HepG2 (cell line): Measurements from ENCODE around the gene BLZF1. TPM values are rescaled to one million over a fixed set of nuclear protein-coding genes. Genes with fewer than 3 reads are reported as not detected.

Experiments used
- ELF3 ChIP-seq: IDR thresholded peaks from 2 replicates; pipeline ENCODE4 v1.6.1; 2016; ENCODE audit warnings: missing genetic modification reagents, missing compliant biosample characterization
- FOXA3 ChIP-seq: IDR thresholded peaks from 2 replicates; pipeline ENCODE4 v1.6.1; 2016; ENCODE audit warnings: missing genetic modification reagents, missing compliant biosample characterization
- FOXP4 ChIP-seq: sonication (generic); formaldehyde crosslinking; IDR thresholded peaks from 2 replicates; pipeline ENCODE4 v1.4.0; 2020; ENCODE audit warnings: missing genetic modification reagents
- MYC ChIP-seq: sonication (generic); formaldehyde crosslinking; IDR thresholded peaks from 2 replicates; pipeline ENCODE4 v1.9.0; 2021; ENCODE audit warnings: missing genetic modification reagents, borderline replicate concordance
- MYNN ChIP-seq: sonication (generic); formaldehyde crosslinking; IDR thresholded peaks from 2 replicates; pipeline ENCODE4 v1.4.0; 2020; ENCODE audit warnings: mild to moderate bottlenecking, low read depth, missing genetic modification reagents
- NFE2 ChIP-seq: sonication (generic); formaldehyde crosslinking; IDR thresholded peaks from 2 replicates; pipeline ENCODE4 v1.4.0; 2020; ENCODE audit warnings: missing genetic modification reagents
- PHF20 ChIP-seq: sonication (generic); formaldehyde crosslinking; IDR thresholded peaks from 2 replicates; pipeline ENCODE4 v1.5.0; 2020; ENCODE audit warnings: mild to moderate bottlenecking, missing genetic modification reagents
- SMAD3 ChIP-seq: sonication (generic); formaldehyde crosslinking; IDR thresholded peaks from 2 replicates; pipeline ENCODE4 v1.4.0; 2020; ENCODE audit warnings: missing genetic modification reagents
- SPEN ChIP-seq: sonication (generic); formaldehyde crosslinking; IDR thresholded peaks from 2 replicates; pipeline ENCODE4 v1.5.1; 2020; ENCODE audit warnings: low read depth, mild to moderate bottlenecking, missing genetic modification reagents
- TBX2 ChIP-seq: sonication (generic); formaldehyde crosslinking; IDR thresholded peaks from 2 replicates; pipeline ENCODE4 v1.5.0; 2020; ENCODE audit warnings: missing genetic modification reagents, mild to moderate bottlenecking, borderline replicate concordance
- TFE3 ChIP-seq: IDR thresholded peaks from 2 replicates; pipeline ENCODE4 v1.6.1; 2016
- TSC22D2 ChIP-seq: sonication (generic); formaldehyde crosslinking; IDR thresholded peaks from 2 replicates; pipeline ENCODE4 v1.5.1; 2020; ENCODE audit warnings: missing genetic modification reagents, mild to moderate bottlenecking, borderline replicate concordance
- ZBTB21 ChIP-seq: sonication (generic); formaldehyde crosslinking; IDR thresholded peaks from 2 replicates; pipeline ENCODE4 v1.4.0; 2020; ENCODE audit warnings: missing genetic modification reagents
- ZNF44 ChIP-seq: sonication (generic); formaldehyde crosslinking; IDR thresholded peaks from 2 replicates; pipeline ENCODE4 v1.5.1; 2020; ENCODE audit warnings: mild to moderate bottlenecking, missing genetic modification reagents
- ZNF558 ChIP-seq: sonication (generic); formaldehyde crosslinking; IDR thresholded peaks from 2 replicates; pipeline ENCODE4 v1.9.0; 2022; ENCODE audit warnings: mild to moderate bottlenecking, missing genetic modification reagents, borderline replicate concordance
- ZNF597 ChIP-seq: sonication (generic); formaldehyde crosslinking; IDR thresholded peaks from 2 replicates; pipeline ENCODE4 v1.5.0; 2020; ENCODE audit warnings: missing genetic modification reagents
- ZNF629 ChIP-seq: sonication (generic); formaldehyde crosslinking; conservative IDR thresholded peaks from 2 replicates; pipeline ENCODE4 v1.5.0; 2020; ENCODE audit warnings: missing genetic modification reagents
- ZNF704 ChIP-seq: sonication (generic); formaldehyde crosslinking; IDR thresholded peaks from 2 replicates; pipeline ENCODE4 v1.8.1; 2023; ENCODE audit warnings: mild to moderate bottlenecking, inconsistent platforms, moderate library complexity, missing genetic modification reagents, borderline replicate concordance
- ZNF800 ChIP-seq: sonication (generic); formaldehyde crosslinking; IDR thresholded peaks from 2 replicates; pipeline ENCODE4 v1.4.0; 2020; ENCODE audit warnings: missing genetic modification reagents
- polyA plus RNA-seq, 8 experiments: library from polyadenylated mRNA; depleted of rRNA in 3 of 8; stranded (reverse) in 7 of 8; unstranded in 1 of 8; fragments of >200 nt; fragmentation: Illumina TruSeq in 4 of 8; extraction: Trizol in 4 of 8; gene quantifications; 2 replicates each; pipeline versions ENCODE4 v1.2.1 to v1.2.3, GENCODE V29; 2011 to 2016; ENCODE audit warnings: low read depth in 4 of 8, missing spikeins in 1 of 8, mixed read lengths in 1 of 8; ENCODE audit not compliant: insufficient read depth in 1 of 8
- total RNA-seq, 5 experiments: library from RNA; depleted of rRNA; stranded (reverse); fragments of >200 nt; fragmentation: Illumina TruSeq; extraction: Trizol; gene quantifications; 2 replicates each; pipeline ENCODE4 v1.2.3, GENCODE V29; 2016; ENCODE audit warnings: low read depth in 1 of 5
- TF ChIP-seq, protein P1 (sequence below): IDR thresholded peaks from 2 replicates; pipeline ENCODE4 v1.6.1; 2016; ENCODE audit warnings: mild to moderate bottlenecking, missing biosample characterization, missing genetic modification reagents

The BLZF1 gene
- total and polyA plus RNA-seq, 2 of the 13 experiments (the other 11 are each of a cell fraction or from before 2014, with no cell fraction given) = 4.5 to 13.7 TPM

GRCh38 chr1:169367686-169368405 lies at the start of gene BLZF1, which contains the start of gene NME7 (continued):
- TF ChIP-seq ZNF704 (CRISPR knock-in tag) = no peak
- no peak for TF ChIP-seq ZNF558 (CRISPR knock-in tag)
- peak; percentile 13; the same call in 1 of the 2 replicates for TF ChIP-seq TBX2 (CRISPR knock-in tag)
- peak; percentile 78; the same call in 1 of the 2 replicates for TF ChIP-seq MYC (CRISPR knock-in tag)
- TF ChIP-seq SPEN (CRISPR knock-in tag) = peak; percentile 29; the same call in 1 of the 2 replicates
- peak; percentile 36; the same call in 1 of the 2 replicates for TF ChIP-seq FOXA3 (CRISPR knock-in tag)
- TF ChIP-seq ZNF44 (CRISPR knock-in tag) = 0 out of 2 replicates have a peak, but pooled peaks have one; percentile 67
- no peak for TF ChIP-seq ZNF597
- TF ChIP-seq TFE3 (CRISPR knock-in tag) = 0 out of 2 replicates have a peak, but pooled peaks have one; percentile 28
- TF ChIP-seq ZBTB21 (CRISPR knock-in tag) = peak; percentile 73
- TF ChIP-seq ZNF800 (CRISPR knock-in tag) = no peak
- TF ChIP-seq, protein P1, sequence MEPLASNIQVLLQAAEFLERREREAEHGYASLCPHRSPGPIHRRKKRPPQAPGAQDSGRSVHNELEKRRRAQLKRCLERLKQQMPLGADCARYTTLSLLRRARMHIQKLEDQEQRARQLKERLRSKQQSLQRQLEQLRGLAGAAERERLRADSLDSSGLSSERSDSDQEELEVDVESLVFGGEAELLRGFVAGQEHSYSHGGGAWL (CRISPR knock-in tag) = 0 out of 2 replicates have a peak, but pooled peaks have one; percentile 9
- 0 out of 2 replicates have a peak, but pooled peaks have one; percentile 19 for TF ChIP-seq FOXP4
- TF ChIP-seq ELF3 (CRISPR knock-in tag) = peak; percentile 55
- no peak for TF ChIP-seq TSC22D2 (CRISPR knock-in tag)
- TF ChIP-seq SMAD3 (CRISPR knock-in tag) = peak; percentile 29; the same call in 1 of the 2 replicates
- TF ChIP-seq ZNF629 (CRISPR knock-in tag) = no peak
- TF ChIP-seq PHF20 (CRISPR knock-in tag) = peak; percentile 92
- TF ChIP-seq NFE2 = no peak
- no peak for TF ChIP-seq MYNN (CRISPR knock-in tag)
